NK-92 (cell line): ENCODE measurements around the gene MTA1.

Experiments used
- DNase-seq: peaks from one replicate; lab custom pipeline; 2025; ENCODE audit not compliant: unreplicated experiment; lab: John Stamatoyannopoulos, UW

The MTA1 gene

GRCh38 chr14:105519946-105520698 is 100.5 kb downstream of the MTA1 start:
- no peak for DNase-seq
